Cardiac fibroblast (primary cell): ENCODE data around the gene GABRR3.

ENCODE experiments used
- DNase-seq, 2 donors: peaks; one replicate each; pipeline versions ENCODE4 v3.0.0 to v3.0.0-alpha.2; 2010; ENCODE audit warnings: low read depth in 2 of 2
- H3K4me3 ChIP-seq, 2 donors: replicated peaks in 1 of 2; 1 replicate in 1 of 2; 2 replicates in 1 of 2; pipeline ENCODE4 v1.5.1; 2011; ENCODE audit warnings: low read depth in 2 of 2, low read length in 2 of 2, mild to moderate bottlenecking in 2 of 2, moderate library complexity in 1 of 2
- TF ChIP-seq, protein P1 (sequence below): IDR thresholded peaks from one replicate; pipeline ENCODE4 v1.5.1; 2011; ENCODE audit warnings: low read depth, mild to moderate bottlenecking, low read length, inconsistent platforms

Gene GABRR3

DNA sequence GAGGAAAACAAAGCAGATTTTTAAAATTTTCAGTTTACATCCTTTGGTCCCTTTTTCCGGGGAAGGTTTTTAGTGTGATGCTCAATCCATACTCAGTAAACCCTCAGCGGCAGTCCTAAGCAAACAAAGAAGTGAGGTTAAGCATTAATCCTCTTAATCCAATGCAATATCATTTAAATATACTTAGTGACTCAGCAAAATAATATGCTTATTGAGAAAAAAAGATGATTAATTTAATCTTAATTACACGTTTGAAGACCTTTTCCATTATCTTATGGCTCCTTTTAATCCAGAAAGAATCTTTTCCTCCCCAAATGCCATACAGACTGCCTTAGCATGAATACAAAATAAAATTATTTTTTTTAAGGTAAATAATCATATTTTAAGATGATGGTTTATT is at the start of gene GABRR3:
Gene GABRR3, minus strand, starts transcription at position 108 of the 400 bp plus-strand sequence. CDS start 328 bp downstream, outside the sequence.
- TF ChIP-seq, protein P1, sequence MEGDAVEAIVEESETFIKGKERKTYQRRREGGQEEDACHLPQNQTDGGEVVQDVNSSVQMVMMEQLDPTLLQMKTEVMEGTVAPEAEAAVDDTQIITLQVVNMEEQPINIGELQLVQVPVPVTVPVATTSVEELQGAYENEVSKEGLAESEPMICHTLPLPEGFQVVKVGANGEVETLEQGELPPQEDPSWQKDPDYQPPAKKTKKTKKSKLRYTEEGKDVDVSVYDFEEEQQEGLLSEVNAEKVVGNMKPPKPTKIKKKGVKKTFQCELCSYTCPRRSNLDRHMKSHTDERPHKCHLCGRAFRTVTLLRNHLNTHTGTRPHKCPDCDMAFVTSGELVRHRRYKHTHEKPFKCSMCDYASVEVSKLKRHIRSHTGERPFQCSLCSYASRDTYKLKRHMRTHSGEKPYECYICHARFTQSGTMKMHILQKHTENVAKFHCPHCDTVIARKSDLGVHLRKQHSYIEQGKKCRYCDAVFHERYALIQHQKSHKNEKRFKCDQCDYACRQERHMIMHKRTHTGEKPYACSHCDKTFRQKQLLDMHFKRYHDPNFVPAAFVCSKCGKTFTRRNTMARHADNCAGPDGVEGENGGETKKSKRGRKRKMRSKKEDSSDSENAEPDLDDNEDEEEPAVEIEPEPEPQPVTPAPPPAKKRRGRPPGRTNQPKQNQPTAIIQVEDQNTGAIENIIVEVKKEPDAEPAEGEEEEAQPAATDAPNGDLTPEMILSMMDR: no peak
- no peak for DNase-seq
- no peak within 1 kb of the TSS for H3K4me3 ChIP-seq

DNA sequence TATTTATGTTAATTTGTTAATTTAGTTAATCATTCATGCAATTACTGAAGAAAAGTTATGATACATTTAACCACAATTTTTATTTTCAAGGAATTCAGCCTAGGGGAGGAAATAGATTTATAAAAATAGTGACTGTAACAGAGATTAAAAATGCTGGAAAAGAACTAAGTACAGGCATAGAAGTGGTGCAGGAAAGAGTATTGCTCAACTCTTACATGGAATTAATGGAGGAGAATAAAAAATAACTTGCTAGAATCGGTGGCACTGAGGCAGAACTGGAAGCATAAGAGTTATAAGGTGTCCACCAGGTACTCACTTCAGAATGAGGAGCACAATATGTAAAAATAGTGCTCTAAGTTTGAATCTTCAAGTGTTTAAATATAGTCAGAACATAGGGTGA is 38.4 kb upstream of the GABRR3 start:
- no peak for DNase-seq
- no peak overlapping the region for H3K4me3 ChIP-seq
- TF ChIP-seq, protein P1: no peak

DNA sequence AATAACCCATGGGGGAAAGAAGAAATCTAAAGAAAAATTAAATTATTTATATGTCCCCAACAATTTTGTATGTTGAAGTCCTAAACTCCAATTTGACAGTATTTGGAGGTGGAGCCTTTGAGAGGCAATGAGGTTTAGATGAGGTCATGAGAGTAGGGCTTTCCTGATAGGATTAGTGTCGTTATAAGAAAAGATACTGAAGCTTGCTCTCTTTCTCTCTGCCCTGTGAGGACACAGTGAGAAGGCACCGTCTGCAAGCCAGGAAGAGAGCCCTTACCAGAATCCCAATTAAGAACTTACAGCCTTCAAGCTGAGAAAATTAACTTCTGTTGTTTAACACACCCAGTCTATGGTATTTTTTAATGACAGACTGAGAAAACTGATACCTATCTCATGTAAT is 35.7 kb upstream of the GABRR3 start:
- H3K4me3 ChIP-seq: no peak overlapping the region
- DNase-seq: no peak
- TF ChIP-seq, protein P1: no peak

DNA sequence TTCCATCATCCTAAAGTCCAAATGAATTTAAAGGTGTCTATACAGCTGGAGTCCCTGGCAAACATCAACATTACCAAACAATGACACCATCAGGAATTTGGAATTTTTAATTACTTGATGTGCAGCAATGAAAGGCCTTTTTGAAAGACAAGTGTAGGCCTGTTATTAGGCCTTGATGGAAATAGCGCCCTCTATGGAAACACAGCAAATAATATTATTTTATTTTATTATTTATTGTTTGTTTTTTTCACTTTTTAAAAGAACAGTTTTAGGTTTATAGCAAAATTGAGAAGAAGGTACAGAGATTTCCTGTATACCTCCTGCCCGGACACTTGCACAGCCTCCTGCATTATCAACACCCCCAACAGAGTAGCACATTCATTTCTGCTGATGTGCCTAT is 33.7 kb upstream of the GABRR3 start:
- no peak overlapping the region for H3K4me3 ChIP-seq
- DNase-seq: no peak
- TF ChIP-seq, protein P1: no peak

DNA sequence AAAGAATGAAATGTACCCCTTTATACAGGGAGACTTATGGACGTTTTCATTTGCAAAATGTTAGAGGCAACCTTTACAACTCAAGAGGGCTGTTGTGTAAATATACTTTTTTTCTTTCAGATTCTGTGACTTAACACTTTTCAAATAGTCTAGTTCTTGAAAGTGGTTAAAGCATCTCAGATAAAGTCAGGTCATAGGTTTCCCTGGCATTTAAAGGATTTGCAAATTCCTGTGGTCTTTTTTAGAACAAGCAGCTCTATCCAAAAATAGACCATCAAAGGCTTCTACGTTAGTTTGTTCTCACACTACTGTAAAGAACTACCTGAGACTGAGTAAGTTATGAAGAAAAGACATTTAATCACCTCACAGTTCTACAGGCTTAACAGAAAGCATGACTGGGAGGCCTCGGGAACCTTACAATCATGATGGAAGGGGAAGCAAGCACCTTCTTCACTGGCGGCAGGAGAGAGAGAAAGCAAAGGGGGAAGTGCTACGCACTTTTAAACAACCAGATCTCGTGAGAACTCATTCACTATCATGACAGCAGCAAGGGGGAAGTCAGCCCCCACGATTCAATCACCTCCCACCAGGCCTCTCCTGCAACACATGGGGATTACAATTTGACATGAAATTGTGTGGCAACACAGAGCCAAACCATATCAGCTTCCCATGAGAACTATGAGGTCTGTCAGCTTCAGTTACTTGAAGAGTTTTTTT is 23.3 kb upstream of the GABRR3 start:
- TF ChIP-seq, protein P1: no peak
- no peak for DNase-seq
- no peak overlapping the region for H3K4me3 ChIP-seq

DNA sequence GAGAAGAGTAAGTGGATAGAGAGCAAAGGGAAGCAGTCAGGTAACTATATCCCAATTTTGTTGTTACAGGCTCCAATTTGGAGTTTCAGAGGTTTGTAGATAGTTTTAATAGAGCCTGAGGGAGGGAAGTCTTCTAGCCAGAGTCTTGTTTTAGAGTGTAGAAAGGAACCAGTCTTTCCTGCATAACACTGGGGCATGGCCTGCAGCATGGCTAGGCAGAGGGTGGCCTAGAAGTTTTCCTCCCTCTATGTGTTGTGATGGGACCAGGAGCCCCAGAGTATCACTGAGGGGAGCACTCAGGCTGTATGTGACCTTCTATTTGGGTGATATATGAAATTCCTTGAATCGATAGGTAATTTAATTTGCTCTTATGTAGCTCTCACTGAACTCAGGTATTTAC is 22.5 kb upstream of the GABRR3 start:
- DNase-seq: no peak
- TF ChIP-seq, protein P1: no peak
- H3K4me3 ChIP-seq: no peak overlapping the region

DNA sequence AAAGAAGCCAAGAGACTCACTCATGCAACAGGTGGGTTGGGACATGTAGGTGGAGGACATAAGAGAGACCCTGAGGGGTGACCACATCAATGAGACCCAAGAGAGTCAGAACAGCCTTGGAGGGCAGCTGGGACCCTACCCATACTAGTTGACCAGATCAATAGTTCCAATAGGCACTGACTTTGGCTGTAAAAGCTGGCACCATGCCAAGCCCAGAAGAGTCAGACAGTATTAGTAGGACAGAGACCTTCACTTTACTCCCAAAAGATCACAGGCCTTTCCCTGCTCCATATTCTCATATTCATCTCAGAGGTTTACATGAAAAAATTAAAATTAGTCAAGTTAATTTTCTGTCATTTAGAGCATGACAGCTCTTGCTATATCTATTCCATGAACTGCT is 20.9 kb upstream of the GABRR3 start:
- DNase-seq: no peak

More for the DNA sequence above, 20.9 kb upstream of the GABRR3 start:
- H3K4me3 ChIP-seq: no peak overlapping the region
- TF ChIP-seq, protein P1: no peak
